Measurements from ENCODE around the gene ZBTB25. TPM values are rescaled to one million over a fixed set of nuclear protein-coding genes. Genes with fewer than 3 reads are reported as not detected.

Gene ZBTB25
- total RNA-seq, 1 donor = 30.3 TPM

GRCh38 chr14:64411001-64411400 lies 92.6 kb downstream of the ZBTB25 start:
- no peaks in the 10 kb centered on the region for H3K4me1 ChIP-seq (ENCODE audit: insufficient read depth, low read length)
- H3K4me3 ChIP-seq (ENCODE audit: low read length) = no peak overlapping the region
- no peaks in the 10 kb centered on the region for H3K27me3 ChIP-seq (ENCODE audit: insufficient read depth, low read length)
- H3K9me3 ChIP-seq (ENCODE audit: low read depth, low read length) = no peaks in the 10 kb centered on the region

- H3K9me3 ChIP-seq (ENCODE audit: low read depth, low read length) = no peaks in the 10 kb centered on the region
- no peak overlapping the region for H3K4me3 ChIP-seq (ENCODE audit: low read length)
- no peaks in the 10 kb centered on the region for H3K4me1 ChIP-seq (ENCODE audit: insufficient read depth, low read length)
- no peaks in the 10 kb centered on the region for H3K27me3 ChIP-seq (ENCODE audit: insufficient read depth, low read length)
Measured at GRCh38 chr14:64410084-64410774, 93.4 kb downstream of the ZBTB25 start.

DNA sequence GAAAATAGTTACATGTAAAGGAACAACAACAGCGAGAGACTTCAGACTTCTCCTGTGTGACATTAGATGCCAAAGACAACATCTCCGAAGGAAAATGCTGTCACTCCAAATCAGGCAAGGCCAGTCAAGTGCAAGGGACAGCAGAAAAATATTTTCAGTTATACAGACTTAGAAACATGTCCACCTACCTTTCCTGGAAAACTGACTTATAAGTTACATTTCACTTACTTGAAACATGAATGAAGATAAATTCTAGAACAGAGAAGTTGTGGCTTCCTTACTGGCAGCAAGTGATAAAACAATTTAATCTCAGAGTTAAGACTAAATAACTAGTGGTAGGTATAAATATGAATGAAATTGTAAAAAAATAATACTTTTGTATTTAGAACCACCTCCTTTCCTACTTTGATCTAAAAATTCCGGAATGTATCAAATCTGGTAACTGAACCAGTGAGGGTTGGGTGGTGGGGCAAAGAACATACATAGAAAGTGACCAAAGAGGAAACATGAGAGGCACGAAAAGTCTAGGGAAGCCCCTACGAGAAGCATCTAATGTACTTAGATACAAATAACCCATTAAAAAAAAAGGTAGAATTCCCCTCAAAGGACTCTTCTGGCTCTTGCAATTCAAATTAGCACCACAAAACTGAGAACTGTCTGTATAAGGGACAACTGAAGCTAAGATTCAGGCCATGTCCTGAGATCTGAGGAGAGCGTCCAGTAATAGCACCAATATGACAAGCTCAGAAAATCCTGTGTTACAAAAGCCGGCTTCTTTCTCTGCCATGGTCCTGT lies 94.3 kb downstream of the ZBTB25 start:
- H3K4me1 ChIP-seq (ENCODE audit: insufficient read depth, low read length) = no peaks in the 10 kb centered on the region
- no peaks in the 10 kb centered on the region for H3K27me3 ChIP-seq (ENCODE audit: insufficient read depth, low read length)
- no peaks in the 10 kb centered on the region for H3K9me3 ChIP-seq (ENCODE audit: low read depth, low read length)
- no peak overlapping the region for H3K4me3 ChIP-seq (ENCODE audit: low read length)

GRCh38 chr14:64407329-64407728 lies 96.3 kb downstream of the ZBTB25 start:
- H3K4me1 ChIP-seq (ENCODE audit: insufficient read depth, low read length) = no peaks in the 10 kb centered on the region
- H3K9me3 ChIP-seq (ENCODE audit: low read depth, low read length) = no peaks in the 10 kb centered on the region
- H3K4me3 ChIP-seq (ENCODE audit: low read length) = no peak overlapping the region
- no peaks in the 10 kb centered on the region for H3K27me3 ChIP-seq (ENCODE audit: insufficient read depth, low read length)

GRCh38 chr14:64405295-64405694 lies 98.3 kb downstream of the ZBTB25 start:
- no peak overlapping the region for H3K4me3 ChIP-seq (ENCODE audit: low read length)
- no peaks in the 10 kb centered on the region for H3K9me3 ChIP-seq (ENCODE audit: low read depth, low read length)
- H3K4me1 ChIP-seq (ENCODE audit: insufficient read depth, low read length) = no peaks in the 10 kb centered on the region
- no peaks in the 10 kb centered on the region for H3K27me3 ChIP-seq (ENCODE audit: insufficient read depth, low read length)

DNA sequence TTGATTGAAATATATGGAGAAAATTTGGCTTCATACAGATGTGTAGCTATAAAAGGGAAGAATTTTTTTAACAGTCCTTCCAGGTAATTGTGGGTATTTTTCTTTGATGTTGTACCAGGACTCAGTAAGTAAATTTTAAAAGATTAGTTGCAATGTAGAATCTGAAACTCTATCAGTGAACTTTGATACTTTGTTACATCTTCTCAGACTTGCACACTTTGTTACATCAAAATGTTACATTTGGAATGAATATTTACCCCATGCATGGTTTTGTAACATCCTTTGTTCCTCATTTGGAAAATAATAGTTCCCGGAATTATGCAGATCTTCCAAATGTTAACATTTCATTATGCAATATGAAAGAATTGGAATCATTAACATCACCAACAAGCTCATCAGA lies 101.7 kb downstream of the ZBTB25 start:
- Histone ChIP-seq H3K9me3 (ENCODE audit: low read depth, low read length) (no peaks in the 10 kb centered on the region), H3K4me1 (ENCODE audit: insufficient read depth, low read length) (no peaks in the 10 kb centered on the region), H3K4me3 (ENCODE audit: low read length) (no peak overlapping the region), H3K27me3 (ENCODE audit: insufficient read depth, low read length) (no peaks in the 10 kb centered on the region)

GRCh38 chr14:64400829-64401459 lies 102.7 kb downstream of the ZBTB25 start:
- no peak overlapping the region for H3K4me3 ChIP-seq (ENCODE audit: low read length)
- no peaks in the 10 kb centered on the region for H3K27me3 ChIP-seq (ENCODE audit: insufficient read depth, low read length)
- H3K4me1 ChIP-seq (ENCODE audit: insufficient read depth, low read length) = no peaks in the 10 kb centered on the region
- H3K9me3 ChIP-seq (ENCODE audit: low read depth, low read length) = no peaks in the 10 kb centered on the region

Other genes with a start within 250 kb of the ZBTB25 start
- 1.3 TPM for gene ESR2, start 209.5 kb downstream of the ZBTB25 start, total RNA-seq
- 9.0 TPM for gene MTHFD1, start 115.5 kb downstream of the ZBTB25 start, total RNA-seq
- gene AKAP5, start 38.3 kb downstream of the ZBTB25 start, total RNA-seq = 2.3 TPM
- 198 TPM for gene ZBTB1, start 932 bp upstream of the ZBTB25 start, total RNA-seq
- gene HSPA2, start 36.9 kb upstream of the ZBTB25 start, total RNA-seq = 2.7 TPM
- gene PPP1R36, start 46.1 kb upstream of the ZBTB25 start, total RNA-seq = 0.73 TPM
- 6.7 TPM for gene PLEKHG3, start 200.6 kb upstream of the ZBTB25 start, total RNA-seq